ENCODE measurements around the gene TRIM71. TPM values are rescaled to one million over a fixed set of nuclear protein-coding genes. Genes with fewer than 3 reads are reported as not detected.

The TRIM71 gene
- total and polyA plus RNA-seq, 2 of the 13 experiments (the other 11 are each of a cell fraction or from before 2014, with no cell fraction given) = 21.7 to 76.9 TPM

- TF ChIP-seq MLXIP (CRISPR knock-in tag; IDR thresholded peaks at IDR 0.05; ENCODE audit: borderline replicate concordance) (no peak), ZNF501 (CRISPR knock-in tag; IDR thresholded peaks at IDR 0.05) (0 out of 2 replicates have a peak, but pooled peaks have one; percentile 33), RXRB (CRISPR knock-in tag; IDR thresholded peaks at IDR 0.05; ENCODE audit: borderline replicate concordance) (peak; percentile 22; the same call in 1 of the 2 replicates), ZBTB34 (CRISPR knock-in tag; IDR thresholded peaks at IDR 0.05) (no peak), ZKSCAN5 (CRISPR knock-in tag; IDR thresholded peaks at IDR 0.05) (no peak), ZNF512B (CRISPR knock-in tag; IDR thresholded peaks at IDR 0.05; ENCODE audit: borderline replicate concordance) (no peak; the same call in 1 of the 2 replicates), ZNF530 (CRISPR knock-in tag; IDR thresholded peaks at IDR 0.05; ENCODE audit: low read depth) (no peak), ZNF549 (CRISPR knock-in tag; IDR thresholded peaks at IDR 0.05) (no peak), ZNF691 (CRISPR knock-in tag; IDR thresholded peaks at IDR 0.05; ENCODE audit: borderline replicate concordance, low read depth) (no peak; the same call in 1 of the 2 replicates), ZNF709 (CRISPR knock-in tag; IDR thresholded peaks at IDR 0.05) (peak; percentile 61; the same call in 1 of the 2 replicates), ZNF614 (CRISPR knock-in tag; IDR thresholded peaks at IDR 0.05; ENCODE audit: borderline replicate concordance) (no peak), ZNF274 (CRISPR knock-in tag; IDR thresholded peaks at IDR 0.05) (no peak), KDM6A (CRISPR knock-in tag; IDR thresholded peaks at IDR 0.05; ENCODE audit: low read depth) (no peak), PRDM15 (CRISPR knock-in tag; IDR thresholded peaks at IDR 0.05) (no peak), NR2F1 (CRISPR knock-in tag; IDR thresholded peaks at IDR 0.05) (no peak), ZNF879 (CRISPR knock-in tag; IDR thresholded peaks at IDR 0.05) (no peak)
Observed at GRCh38 chr3:32816439-32817256, 1.1 kb upstream of the TRIM71 start (continued).

Measured in HepG2 (cell line).